HG02970 (cell line): ENCODE data around the gene FRMD4B.
A peak's percentile ranks its signal among the peaks of the same experiment; 100 is the strongest.

ENCODE experiments used
- ATAC-seq: cut with Tn5 transposase; IDR thresholded peaks from one replicate; pipeline ENCODE4 v1.9.1; 2021; ENCODE audit warnings: mild to moderate bottlenecking, moderate library complexity, moderate number of reproducible peaks; ENCODE audit not compliant: unreplicated experiment, low FRiP score

Gene FRMD4B

GRCh38 chr3:69385723-69386555 lies at the start of gene FRMD4B:
Gene FRMD4B (minus strand): TSS chr3:69386088. CDS start chr3:69385989, 99 bp downstream.
- ATAC-seq, result no peak

GRCh38 chr3:69433969-69434325 lies 48.1 kb upstream of the FRMD4B start:
- no peak for ATAC-seq

GRCh38 chr3:69433121-69433968 lies 47.5 kb upstream of the FRMD4B start:
- no peak for ATAC-seq

DNA sequence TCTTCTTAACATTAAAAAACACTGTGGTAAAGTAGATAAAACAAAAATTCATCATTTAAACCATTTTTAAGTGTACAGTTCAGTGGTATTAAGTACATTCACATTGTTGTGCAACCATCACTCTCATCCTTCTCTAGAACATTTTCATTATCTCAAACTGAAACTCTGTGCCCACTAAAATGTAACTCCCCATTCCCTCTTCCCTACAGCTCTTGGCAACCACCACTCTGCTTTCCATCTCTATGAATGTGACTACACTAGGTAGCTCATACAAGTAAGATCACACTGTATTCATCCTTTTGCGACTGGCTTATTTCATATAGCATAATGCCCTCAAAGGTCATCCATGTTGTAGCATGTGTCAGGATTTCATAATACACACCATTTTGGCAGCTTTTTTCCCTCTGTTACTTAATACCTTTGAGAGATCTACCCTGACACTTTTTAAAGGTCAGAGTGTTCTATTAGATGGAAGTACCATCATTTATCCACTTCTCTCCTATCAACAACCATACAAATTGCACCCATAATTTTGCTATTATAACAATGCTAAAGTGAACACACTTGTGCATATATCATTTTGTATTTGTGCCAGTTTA lies 42.9 kb upstream of the FRMD4B start:
- no peak for ATAC-seq

DNA sequence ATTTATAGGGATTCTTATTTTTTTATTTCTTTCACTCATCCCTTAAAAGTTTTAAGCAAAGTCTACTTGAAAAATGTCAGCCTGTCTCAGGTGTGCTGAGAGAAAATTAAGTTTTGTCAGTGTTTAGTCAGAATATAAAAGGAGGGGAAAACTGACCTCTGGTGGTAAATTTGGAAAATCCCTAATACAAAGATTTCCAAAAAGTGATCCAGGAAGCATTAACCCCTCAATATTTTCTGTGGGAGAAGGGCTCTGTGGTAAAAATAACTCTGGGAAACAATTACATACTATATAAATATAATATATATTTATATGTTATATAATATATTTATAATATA lies 41.0 kb upstream of the FRMD4B start:
- no peak for ATAC-seq

DNA sequence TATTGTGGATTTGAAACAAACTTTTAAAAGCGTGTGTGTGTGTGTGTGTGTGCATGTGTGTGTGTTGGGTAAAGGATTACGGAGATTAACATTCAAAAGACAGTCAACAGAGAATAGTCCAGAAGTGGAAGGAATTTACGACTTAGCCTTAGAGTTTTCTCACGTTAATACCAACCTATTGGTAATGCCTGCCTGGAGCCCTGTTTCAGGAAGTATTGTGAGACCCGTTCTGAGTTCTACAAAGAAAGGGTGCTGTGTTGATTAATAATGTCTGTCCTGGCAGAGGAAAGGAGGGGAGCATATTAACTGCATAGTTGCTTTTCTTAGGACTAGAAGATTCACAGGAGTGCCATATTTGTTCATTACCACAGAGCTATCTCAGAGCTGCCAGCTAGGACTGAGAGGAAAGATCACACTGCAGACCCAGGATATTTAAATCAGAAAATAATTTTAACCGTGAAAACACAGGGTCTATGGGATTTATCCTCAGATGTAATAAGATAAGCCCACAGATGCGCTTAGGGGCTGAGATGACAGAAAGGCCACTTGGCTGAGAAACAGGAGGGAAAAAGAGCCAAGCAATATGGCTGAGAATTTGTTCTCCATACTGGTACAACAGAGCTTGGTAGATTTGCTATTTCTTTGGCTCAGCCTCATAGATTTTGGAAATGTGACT lies 40.5 kb upstream of the FRMD4B start:
- ATAC-seq, result no peak

DNA sequence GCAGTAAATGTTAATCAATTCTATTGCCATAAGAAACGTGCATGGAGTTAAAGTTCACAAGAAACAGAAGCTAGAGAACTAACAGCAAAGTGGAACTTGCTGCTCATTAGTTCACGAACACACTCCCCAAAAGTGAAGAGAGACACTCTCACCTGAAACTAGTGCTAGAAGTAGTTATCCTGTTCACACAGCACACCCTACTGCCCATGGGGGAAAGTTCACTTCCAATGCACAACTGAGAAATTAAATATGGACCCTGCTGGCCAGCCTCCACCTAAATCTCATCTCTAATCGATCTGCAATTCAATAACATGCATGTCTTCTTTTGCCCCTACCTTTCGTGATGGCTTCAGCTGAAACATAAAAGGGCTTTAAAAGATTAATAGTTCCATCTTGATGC lies 39.4 kb upstream of the FRMD4B start:
- ATAC-seq, result peak; percentile 52

- no peak for ATAC-seq
Measured at GRCh38 chr3:69423463-69424155, 37.7 kb upstream of the FRMD4B start.

DNA sequence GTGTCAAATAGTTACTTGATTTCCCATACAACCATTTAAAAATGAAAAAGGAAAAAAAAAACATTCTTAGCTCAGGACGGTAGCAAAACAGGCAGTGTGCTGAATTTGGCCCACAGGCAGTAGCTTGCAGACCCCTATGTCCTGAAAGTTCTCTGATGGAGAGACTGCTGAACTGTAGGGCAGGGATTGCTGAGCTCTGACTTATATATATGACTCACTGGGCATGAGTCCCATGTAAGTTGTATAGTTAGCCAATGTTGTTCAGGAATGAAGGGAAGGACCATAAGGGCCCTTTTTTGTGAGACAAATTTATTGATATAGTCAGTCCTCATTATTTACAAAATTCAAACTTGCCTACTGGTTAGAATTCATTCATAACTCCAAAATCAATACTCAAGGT lies 36.9 kb upstream of the FRMD4B start:
- ATAC-seq, result no peak

DNA sequence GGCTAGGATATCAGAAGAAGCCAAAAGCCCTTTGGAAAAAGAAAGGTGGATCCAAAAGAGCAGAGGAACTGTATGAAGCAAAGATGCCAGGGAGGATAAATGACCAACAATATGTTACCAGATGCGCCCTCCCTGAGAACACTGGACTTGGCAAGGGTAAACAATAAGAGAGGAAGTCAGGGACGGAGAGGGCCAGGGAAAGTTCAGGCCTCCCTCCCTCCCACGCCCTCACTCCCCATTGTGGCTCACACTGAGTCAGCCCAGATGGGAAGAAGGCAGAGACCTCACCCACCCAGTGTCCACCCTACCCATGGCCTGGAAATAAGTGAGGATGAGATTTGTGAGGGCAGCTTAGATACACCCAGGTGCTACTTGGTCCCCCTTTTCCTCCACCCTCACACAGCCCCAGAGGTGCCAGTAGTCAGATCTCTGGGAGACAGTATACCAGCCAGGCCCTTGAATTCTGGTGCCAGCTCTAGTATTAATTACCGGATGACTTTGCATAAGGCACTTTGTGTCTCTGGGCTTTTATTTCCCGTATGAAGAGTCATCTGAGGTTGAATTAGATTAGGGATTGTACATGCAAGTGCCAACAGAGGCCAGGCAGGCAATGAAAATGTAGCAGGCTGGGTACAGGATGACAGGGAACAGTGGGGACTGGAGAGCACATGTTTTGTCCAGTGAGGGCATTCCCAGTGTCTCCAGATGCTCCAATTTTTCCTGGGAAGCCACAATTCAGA lies 35.1 kb upstream of the FRMD4B start:
- ATAC-seq, result no peak

GRCh38 chr3:69419276-69419675 lies 33.4 kb upstream of the FRMD4B start:
- no peak for ATAC-seq

GRCh38 chr3:69417541-69418078 lies 31.7 kb upstream of the FRMD4B start:
- ATAC-seq, result no peak

GRCh38 chr3:69413551-69414207 lies 27.8 kb upstream of the FRMD4B start:
- no peak for ATAC-seq

- ATAC-seq, result no peak
Measured at GRCh38 chr3:69411346-69411745, 25.5 kb upstream of the FRMD4B start.

DNA sequence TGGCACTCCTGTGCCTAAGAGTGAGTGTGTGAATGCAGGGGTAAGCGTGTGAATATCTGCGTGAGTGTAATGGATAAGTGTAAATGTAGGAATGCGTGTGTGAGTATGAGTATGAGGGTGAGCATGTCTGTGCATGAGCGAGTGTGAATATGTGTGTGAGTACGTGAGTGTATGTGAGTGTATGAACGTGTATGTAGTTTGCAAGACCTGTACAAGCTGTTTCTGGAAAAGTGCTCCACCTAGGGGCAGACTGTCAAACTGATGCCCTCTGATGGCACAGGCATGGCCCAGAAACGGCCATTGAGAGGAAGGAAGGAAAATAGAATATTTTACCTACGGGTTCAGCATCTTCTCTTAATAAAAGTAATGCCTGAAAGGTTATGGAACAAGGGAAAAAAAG lies 24.4 kb upstream of the FRMD4B start:
- ATAC-seq, result peak; percentile 91

DNA sequence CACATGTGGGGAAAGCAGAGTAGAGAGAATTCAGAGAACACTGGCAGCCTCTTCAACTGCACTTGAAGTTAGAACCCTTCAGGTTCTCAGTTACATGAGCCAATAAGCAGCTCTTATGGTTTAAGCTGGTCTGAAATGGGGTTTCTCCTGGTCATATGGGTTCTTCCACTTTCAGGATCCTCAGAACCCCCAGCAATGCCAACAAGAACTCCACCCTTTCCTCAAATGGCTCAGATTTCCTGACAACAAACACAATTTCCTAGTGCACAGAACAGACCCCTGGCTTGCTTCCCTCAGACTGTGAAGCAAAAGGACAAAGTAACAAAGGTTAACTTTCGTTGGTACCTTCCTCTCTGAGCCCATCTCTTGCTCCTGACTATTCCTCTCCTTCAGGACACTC lies 23.9 kb upstream of the FRMD4B start:
- ATAC-seq, result no peak

- ATAC-seq, result no peak
Measured at GRCh38 chr3:69409011-69409410, 23.1 kb upstream of the FRMD4B start.

GRCh38 chr3:69408542-69408941 lies 22.7 kb upstream of the FRMD4B start:
- ATAC-seq, result no peak

- ATAC-seq, result no peak
Measured at GRCh38 chr3:69407908-69408307, 22.0 kb upstream of the FRMD4B start.
